ENCODE data around the gene AKT1S1.

AKT1S1 gene

DNA sequence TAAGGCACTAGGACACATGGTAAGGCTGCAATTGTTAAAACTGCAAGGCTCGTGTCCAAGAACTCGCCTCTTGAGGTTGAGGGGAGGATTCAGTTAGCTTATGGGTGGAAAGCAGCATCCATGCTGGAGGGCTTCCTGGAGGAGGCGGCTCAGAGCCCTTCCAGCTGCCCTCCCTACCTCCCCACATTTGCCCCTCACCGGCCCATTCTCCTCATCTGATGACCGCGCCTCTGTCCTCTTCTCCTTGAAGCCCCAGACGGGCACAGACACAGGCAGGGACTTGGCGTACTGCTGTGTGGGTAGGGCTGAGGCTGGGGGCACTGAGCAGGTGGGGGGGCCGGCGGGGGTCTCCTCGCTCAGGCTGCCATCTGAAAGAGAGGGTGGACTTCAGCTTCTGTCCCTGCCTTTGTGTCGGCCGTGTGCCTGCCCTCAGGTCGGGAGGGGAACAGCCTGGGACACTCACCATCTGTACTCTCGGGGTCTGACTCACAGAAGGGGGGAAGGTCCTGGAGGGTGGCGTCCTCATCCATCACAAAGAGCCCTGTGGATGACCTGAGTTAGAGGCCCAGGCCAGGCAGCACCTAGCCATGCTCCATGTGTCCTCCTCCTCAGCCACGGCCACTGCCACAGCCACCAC lies 5.7 kb downstream of the AKT1S1 start:
- TF ChIP-seq GATA2 (IDR thresholded peaks at IDR 0.05; ENCODE audit: low read depth, low read length) (no peak), GATA3 (IDR thresholded peaks at IDR 0.05; ENCODE audit: low read depth, low read length) (no peak)

DNA sequence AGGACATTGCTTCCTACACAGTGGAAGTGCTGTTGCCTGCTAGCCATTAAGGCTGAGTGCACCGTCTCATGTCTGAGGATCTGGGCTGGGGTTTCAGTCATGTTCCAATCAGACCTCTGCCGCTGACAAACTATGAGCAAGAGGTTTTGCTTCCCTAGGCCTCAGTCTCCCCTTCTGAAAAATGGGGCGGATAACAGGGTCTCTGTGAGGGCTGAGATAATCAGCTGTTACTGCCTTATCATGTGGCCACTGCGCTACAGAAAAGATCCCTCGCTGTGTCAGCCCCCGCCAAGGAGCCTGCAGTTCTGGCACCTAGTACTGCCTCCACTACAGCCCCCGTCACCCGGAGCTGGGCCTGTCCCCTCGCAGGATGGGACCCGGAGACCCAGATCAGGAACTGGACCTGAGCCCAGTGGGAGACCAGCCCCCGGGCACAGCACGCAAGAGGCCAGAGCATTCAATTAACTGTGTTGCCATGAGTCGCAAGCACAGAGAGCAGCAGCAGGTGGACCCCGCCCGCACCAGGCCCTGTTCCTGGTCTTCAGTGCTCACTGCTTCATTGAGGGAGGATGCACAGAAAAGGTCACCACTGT lies 6.8 kb downstream of the AKT1S1 start:
- no peak for TF ChIP-seq GATA3 (IDR thresholded peaks at IDR 0.05; ENCODE audit: low read depth, low read length)
- no peak for TF ChIP-seq GATA2 (IDR thresholded peaks at IDR 0.05; ENCODE audit: low read depth, low read length)

DNA sequence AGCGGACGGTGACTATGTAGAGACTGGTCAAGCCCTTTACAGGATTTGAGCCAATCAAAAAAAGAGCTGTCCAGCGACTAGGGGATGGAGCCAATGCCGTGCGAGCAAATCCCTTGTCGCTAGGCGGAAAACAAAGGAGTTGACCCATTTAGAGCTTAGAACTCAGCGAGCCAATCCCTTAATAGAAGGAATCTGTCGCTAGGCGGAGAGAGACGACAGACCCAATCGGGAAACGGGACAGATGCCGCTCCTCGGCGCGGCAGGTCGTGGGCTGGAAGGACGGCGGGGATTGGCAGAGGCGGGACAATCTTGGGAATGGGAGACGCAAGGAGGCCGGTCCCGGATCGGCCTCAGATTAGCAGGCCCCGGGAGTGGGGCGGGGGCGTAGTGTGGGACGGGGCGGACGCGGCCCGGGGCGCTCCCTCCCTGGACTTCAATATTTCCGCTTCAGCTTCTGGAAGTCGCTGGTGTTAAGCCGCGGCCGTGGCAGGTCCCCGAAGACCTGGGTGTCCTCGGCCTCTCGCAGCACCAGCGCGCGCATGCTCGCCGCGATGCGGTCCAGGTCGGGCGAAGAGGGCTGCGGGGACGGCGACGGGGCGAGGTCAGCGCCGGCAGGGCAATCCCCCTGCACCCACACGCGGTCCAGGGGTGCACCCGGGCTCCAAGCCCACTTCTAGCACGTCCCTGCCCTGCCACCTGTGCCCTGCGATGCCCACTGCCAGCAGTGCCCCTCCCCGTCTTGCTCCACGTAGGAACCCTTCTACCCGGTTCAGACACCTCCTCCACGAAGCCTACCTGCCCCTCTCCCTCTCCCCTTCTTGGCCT lies 7.5 kb downstream of the AKT1S1 start:
- peak; percentile 21; the same call in 1 of the 2 replicates for TF ChIP-seq GATA2 (IDR thresholded peaks at IDR 0.05; ENCODE audit: low read depth, low read length)
- no peak for TF ChIP-seq GATA3 (IDR thresholded peaks at IDR 0.05; ENCODE audit: low read depth, low read length)

DNA sequence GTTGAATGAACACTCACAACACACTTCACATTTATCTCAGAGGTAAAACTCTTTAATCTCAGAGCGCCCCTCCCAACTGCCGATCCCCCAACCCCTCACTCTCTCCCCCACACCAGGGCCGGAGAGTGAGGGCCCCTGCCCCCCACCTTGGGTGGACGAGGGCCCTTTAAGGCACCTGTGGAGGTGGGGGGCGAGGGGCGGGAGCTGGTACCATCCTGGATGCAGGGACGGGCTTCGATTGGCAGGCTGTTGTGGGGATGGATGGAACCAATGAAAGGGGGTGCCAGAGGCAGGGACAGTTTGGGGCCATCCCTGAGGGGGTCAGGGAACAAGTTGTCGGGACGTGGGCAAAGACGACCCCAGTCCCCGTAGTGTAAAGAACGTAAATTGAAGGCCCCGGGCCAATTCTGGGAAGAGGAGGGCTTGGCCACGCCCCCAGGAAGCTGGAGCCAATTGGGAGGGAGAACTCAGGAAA lies 8.1 kb downstream of the AKT1S1 start:
- no peak for TF ChIP-seq GATA3 (IDR thresholded peaks at IDR 0.05; ENCODE audit: low read depth, low read length)
- no peak for TF ChIP-seq GATA2 (IDR thresholded peaks at IDR 0.05; ENCODE audit: low read depth, low read length)

DNA sequence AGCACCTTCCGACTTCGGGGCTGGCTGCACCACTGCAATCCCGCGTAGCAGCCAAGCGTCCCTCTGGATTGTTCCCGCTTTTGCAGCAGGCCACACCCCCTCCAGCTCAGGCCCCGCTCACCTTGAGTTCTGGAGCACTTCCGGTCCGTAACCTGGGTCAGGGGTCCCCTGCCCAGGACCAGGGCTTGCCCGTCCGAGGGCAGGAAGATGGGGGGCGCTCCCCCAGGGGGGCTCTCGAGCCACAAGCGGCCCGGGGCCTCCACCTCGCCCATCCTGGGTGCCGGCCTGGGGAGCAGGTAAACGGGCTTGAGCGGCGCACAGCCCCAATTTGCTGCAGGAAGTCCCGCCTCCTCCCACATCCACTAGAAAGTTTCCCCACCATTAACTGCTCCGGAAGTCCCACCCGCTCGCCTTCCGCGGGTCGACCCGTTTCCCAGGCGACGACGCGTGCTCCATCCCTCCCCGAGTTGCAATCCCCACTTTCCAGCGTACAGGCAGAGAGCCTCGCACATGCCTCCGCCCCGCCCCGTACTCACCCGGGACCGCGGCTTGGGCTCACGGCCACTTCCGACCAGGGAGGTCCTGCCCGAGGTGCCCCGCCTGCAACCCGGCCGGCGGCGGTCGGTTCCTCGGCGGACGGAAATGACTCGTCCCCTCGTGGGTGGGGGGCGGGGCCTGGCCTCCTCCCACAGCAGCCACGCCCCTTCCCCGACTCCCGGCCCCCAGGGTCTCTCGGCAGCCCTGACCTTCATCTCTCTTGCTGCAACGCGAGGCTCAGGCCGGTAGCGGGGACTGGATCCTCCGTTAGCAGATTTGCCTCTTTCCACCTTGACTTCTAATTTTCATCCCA lies 10.0 kb downstream of the AKT1S1 start, which contains the start of gene PNKP:
Gene PNKP, minus strand, starts transcription at position 644 of the 850 bp plus-strand sequence. Its CDS starts 372 bp downstream, at position 272.
- TF ChIP-seq GATA2 (IDR thresholded peaks at IDR 0.05; ENCODE audit: low read depth, low read length) = no peak
- TF ChIP-seq GATA3 (IDR thresholded peaks at IDR 0.05; ENCODE audit: low read depth, low read length) = no peak

DNA sequence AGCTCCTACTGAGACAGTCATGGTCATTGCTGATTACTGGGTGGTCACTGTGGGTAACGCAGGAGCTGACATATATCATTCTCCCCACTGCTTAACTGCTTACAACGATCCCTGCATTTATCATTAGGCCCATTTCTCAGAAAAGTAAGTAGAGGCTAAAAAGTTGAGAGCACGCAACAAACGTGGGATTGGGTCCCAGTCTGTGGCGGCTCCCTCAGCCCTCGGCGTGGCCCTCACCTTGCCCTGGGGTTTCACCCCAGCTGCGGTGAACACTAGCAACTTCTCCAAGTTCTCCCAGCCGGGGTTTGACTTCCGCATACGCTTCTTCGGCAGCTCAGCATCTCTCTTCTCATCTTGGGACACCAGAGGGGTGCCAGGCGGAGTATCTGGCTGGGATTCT lies 12.3 kb downstream of the AKT1S1 start:
- TF ChIP-seq GATA2 (IDR thresholded peaks at IDR 0.05; ENCODE audit: low read depth, low read length) (no peak), GATA3 (IDR thresholded peaks at IDR 0.05; ENCODE audit: low read depth, low read length) (no peak)

DNA sequence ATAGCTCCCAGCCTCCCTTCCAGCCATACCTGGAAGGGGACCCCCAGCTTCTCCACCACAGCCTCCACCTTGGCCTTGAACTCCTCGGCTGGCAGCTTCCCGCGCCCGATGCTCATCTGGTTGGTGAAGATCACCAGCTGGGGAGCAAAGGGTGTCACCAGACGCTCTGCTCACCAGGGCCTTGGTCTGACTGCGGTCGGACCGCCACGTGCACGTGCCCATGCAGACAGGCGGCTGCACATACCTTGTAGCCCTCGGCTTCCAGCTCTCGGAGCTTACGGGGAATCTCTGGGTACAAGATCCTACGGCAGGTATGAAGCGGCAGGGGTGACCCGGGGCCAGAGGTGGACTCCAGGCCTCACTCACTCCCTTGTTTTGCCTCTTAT lies 13.2 kb downstream of the AKT1S1 start:
- TF ChIP-seq GATA2 (IDR thresholded peaks at IDR 0.05; ENCODE audit: low read depth, low read length) = no peak
- TF ChIP-seq GATA3 (IDR thresholded peaks at IDR 0.05; ENCODE audit: low read depth, low read length) = no peak

DNA sequence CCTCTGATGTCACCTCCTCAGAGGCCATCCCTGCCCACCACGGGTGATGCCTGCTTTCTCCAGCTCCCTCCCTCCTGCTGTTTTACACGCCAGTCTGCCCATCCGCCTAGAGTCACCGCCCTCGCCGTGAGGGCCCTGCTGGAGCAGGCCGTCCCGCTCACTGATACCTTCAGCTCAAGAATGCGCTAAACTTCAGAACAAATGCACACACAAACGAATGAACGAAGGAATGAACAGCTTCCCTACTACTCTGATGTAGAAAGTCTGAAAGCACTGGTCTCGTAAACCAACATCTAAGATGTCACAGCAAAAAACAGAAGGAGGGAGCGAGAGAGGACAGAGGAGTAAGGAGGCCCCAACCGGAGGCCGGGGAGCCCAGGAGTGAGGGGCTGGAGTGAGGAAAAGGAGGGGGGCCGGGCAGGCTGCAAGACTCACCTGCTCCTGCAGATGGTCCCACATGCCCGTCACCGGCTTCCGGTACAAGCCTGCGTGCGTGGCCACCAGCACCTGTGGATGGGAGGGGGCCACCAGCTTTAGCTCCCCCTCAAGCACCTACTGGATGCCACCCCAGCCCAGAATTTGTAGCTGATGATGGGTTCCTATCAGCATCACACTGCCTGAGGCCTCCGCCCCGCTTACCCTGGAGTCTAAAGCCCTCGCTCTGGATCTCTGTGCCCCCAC lies 13.8 kb downstream of the AKT1S1 start:
- no peak for TF ChIP-seq GATA3 (IDR thresholded peaks at IDR 0.05; ENCODE audit: low read depth, low read length)
- no peak for TF ChIP-seq GATA2 (IDR thresholded peaks at IDR 0.05; ENCODE audit: low read depth, low read length)

DNA sequence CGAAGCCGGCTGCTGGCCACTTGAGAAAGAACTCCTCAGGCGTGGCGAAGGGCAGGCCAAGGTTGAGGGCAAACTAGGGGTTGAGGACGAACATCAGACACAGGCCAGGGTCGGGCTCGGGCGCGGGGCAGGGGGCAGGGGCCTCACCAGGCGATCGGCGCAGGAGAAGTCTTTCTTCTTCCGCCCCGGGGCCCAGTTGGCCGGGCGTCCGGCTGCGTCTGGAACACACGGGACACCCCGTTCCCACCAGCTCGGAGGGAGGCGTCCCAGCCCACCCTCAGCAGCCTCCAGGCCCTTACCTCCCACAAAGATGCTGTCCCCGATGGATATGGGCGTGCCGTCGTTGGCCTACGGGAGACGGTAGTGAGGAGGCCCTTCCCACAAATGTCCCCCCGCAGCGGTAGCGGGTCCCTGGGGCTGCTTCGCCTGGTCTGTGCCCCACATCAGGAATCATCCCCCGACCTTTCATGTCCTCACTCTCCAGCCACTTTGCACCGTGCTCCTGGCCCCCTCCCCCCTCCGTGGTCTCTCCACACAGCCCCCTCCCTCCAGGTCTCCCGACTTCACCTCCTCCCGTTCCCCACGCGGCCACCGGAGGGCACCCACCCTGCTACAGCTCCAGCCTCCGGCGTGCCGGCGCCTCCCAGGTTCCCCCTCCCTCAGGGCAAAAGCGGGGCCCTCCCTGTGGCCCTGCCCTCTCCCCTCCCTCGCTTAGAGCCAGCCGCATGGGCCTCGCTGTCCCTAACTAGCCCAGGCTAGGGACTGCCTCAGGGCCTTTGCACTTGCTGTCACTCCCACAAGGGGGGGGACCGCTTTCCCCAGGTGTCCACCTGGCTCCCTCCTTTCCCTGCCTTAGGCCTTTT lies 14.5 kb downstream of the AKT1S1 start:
- no peak for TF ChIP-seq GATA3 (IDR thresholded peaks at IDR 0.05; ENCODE audit: low read depth, low read length)
- no peak for TF ChIP-seq GATA2 (IDR thresholded peaks at IDR 0.05; ENCODE audit: low read depth, low read length)

DNA sequence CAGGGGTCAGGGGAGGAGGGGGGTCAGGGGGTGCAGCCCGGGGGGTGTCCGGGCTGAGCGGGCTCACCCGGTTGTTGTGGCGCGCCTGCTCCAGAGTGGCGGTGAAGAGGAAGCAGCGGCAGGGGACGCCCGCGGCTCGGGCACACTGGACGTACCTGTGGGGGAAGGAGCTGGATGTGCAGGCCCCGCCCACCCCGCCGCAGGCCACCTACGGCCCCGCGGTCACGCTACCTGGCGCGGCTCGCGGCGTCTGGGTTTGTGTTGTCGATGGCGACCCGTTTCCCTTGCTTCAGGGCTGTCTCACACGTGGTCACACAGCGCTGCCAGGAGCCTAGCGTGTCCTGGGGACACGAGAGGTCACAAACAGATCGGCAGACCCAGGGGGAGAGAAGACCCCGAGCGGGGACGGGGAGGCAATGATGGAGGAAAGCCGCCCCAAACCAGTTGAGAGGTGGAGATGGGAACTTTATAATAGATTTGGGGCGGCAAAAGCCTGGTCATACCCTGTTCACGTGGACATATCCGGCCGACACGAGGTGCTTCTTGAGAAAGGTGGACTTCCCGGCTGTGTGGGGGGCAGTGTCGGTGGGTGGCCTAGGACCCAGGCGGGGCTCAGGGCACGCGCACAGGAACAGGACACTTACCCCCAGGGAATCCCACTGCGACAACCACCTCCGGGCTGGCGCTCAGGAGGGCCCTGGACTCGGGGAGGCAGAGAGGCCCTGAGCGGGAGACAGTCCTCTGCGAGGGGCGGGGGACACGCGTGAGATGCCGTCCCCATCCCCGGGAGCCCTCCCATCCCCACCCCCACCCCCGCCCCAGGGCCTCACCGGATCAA lies 15.4 kb downstream of the AKT1S1 start:
- no peak for TF ChIP-seq GATA3 (IDR thresholded peaks at IDR 0.05; ENCODE audit: low read depth, low read length)
- TF ChIP-seq GATA2 (IDR thresholded peaks at IDR 0.05; ENCODE audit: low read depth, low read length) = no peak

DNA sequence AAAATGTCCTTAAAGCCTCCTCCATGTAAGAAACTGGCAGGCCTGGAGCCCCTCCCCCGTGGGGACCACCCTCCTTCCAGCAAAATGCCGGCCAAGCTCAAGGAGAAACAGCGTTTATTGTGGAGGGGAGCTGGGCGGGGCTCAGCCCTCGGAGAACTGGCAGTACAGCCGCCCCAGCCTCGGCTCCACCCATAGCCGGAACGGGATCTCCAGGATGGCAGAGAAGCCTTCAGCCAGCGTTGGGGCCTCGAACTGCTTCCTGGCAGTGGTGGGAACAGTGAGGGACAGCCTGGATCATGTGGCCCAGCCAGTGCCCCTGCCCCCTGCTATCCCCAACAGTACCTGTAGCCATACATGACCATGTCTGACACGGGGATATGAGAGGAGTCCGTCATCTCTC lies 16.0 kb downstream of the AKT1S1 start:
- TF ChIP-seq GATA3 (IDR thresholded peaks at IDR 0.05; ENCODE audit: low read depth, low read length) (no peak), GATA2 (IDR thresholded peaks at IDR 0.05; ENCODE audit: low read depth, low read length) (no peak)
